ENCODE data around the gene C20orf204.

The C20orf204 gene

DNA sequence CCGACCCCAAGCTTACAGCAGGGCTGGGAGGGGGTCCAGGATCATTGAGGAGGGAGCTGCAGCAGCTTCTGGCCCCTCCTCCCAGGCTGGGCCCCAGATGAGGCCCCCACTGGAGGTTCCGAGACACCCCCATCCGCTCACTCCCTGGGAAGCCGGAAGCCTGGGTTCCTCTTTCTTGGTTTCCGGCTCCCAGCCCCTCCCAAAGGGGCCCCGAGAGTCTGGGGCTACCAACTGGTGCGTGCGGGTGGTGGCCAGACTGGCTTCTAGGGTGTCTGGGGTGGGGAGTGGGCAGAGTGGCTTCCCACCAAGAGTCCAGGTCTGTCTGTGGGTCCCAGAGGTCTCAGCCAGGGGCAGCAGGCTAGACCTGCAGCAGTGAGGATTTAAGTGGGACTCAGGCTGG, 41.1 kb downstream of the C20orf204 start:
- TF ChIP-seq RAD21 (IDR thresholded peaks at IDR 0.05; ENCODE audit: low read depth) (no peak), REST (IDR thresholded peaks at IDR 0.05; ENCODE audit: low read depth) (no peak), CREB1 (IDR thresholded peaks at IDR 0.05; ENCODE audit: low read depth) (no peak), YY1 (IDR thresholded peaks at IDR 0.05; ENCODE audit: low read depth) (no peak), EGR1 (IDR thresholded peaks at IDR 0.05) (no peak), TEAD4 (IDR thresholded peaks at IDR 0.05) (no peak)
- TF ChIP-seq, protein P1, sequence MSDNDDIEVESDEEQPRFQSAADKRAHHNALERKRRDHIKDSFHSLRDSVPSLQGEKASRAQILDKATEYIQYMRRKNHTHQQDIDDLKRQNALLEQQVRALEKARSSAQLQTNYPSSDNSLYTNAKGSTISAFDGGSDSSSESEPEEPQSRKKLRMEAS (IDR thresholded peaks at IDR 0.05), result no peak
- TF ChIP-seq, protein P2, sequence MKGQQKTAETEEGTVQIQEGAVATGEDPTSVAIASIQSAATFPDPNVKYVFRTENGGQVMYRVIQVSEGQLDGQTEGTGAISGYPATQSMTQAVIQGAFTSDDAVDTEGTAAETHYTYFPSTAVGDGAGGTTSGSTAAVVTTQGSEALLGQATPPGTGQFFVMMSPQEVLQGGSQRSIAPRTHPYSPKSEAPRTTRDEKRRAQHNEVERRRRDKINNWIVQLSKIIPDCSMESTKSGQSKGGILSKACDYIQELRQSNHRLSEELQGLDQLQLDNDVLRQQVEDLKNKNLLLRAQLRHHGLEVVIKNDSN (IDR thresholded peaks at IDR 0.05), result no peak

GRCh38 chr20:64077541-64077875, 41.5 kb downstream of the C20orf204 start:
- no peak for TF ChIP-seq TEAD4 (IDR thresholded peaks at IDR 0.05)
- TF ChIP-seq EP300 (IDR thresholded peaks at IDR 0.05; ENCODE audit: borderline replicate concordance), result no peak
- TF ChIP-seq NFIC (IDR thresholded peaks at IDR 0.05), result no peak
- no peak for TF ChIP-seq CREB1 (IDR thresholded peaks at IDR 0.05; ENCODE audit: low read depth)
- TF ChIP-seq FOXM1 (IDR thresholded peaks at IDR 0.05; ENCODE audit: borderline replicate concordance, low read depth), result no peak
- no peak for TF ChIP-seq ZBTB7A (IDR thresholded peaks at IDR 0.05; ENCODE audit: low read depth)
- no peak for TF ChIP-seq TCF12 (IDR thresholded peaks at IDR 0.05; ENCODE audit: low read depth)
- no peak for TF ChIP-seq CEBPB (IDR thresholded peaks at IDR 0.05)
- TF ChIP-seq, protein P1 (IDR thresholded peaks at IDR 0.05), result no peak
- TF ChIP-seq YY1 (IDR thresholded peaks at IDR 0.05; ENCODE audit: low read depth), result no peak
- TF ChIP-seq, protein P2 (IDR thresholded peaks at IDR 0.05), result no peak
- no peak for TF ChIP-seq REST (IDR thresholded peaks at IDR 0.05; ENCODE audit: low read depth)
- TF ChIP-seq RAD21 (IDR thresholded peaks at IDR 0.05; ENCODE audit: low read depth), result no peak
- no peak for TF ChIP-seq TAF1 (IDR thresholded peaks at IDR 0.05; ENCODE audit: low read depth)
- TF ChIP-seq EGR1 (IDR thresholded peaks at IDR 0.05), result no peak

DNA sequence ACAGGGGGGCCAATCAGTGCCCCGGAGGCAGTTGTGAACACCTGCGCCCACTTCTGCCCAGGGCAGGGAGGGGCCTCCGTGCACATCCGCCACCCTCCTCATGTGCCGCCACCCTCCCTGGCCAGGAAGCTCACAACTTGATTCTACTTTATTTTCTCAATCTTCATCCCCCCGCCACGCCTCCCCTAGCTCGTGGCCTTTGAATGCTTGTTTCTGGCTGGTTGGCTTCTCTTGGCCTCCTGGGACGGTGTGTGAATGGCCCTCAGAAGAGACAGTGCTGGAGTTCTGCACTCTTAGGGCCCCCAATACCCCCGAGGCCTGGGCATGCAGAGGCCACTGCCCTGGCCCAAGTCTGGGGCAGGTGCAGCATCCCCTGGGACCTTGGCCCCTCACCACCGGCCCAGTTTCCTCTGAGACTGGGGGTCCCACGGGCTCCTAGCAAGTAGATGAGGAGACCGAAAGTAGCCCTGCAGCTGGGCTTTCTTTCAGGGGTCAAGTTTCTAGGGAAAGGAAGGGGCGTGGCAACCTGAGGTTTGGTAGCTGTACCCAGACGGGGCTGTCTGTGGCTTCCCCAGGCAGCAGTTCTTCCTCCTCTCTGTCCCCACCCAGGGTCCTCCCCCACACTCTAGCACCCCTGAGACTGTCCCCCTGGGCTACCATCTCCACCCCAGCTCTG, 42.0 kb downstream of the C20orf204 start:
- no peak for TF ChIP-seq REST (IDR thresholded peaks at IDR 0.05; ENCODE audit: low read depth)
- TF ChIP-seq RAD21 (IDR thresholded peaks at IDR 0.05; ENCODE audit: low read depth), result no peak
- TF ChIP-seq EP300 (IDR thresholded peaks at IDR 0.05; ENCODE audit: borderline replicate concordance), result no peak
- TF ChIP-seq EGR1 (IDR thresholded peaks at IDR 0.05), result no peak
- TF ChIP-seq TAF1 (IDR thresholded peaks at IDR 0.05; ENCODE audit: low read depth), result no peak
- no peak for TF ChIP-seq YY1 (IDR thresholded peaks at IDR 0.05; ENCODE audit: low read depth)
- no peak for TF ChIP-seq CEBPB (IDR thresholded peaks at IDR 0.05)
- TF ChIP-seq NFIC (IDR thresholded peaks at IDR 0.05), result no peak
- TF ChIP-seq, protein P1 (IDR thresholded peaks at IDR 0.05), result no peak
- TF ChIP-seq TCF12 (IDR thresholded peaks at IDR 0.05; ENCODE audit: low read depth), result no peak
- TF ChIP-seq CREB1 (IDR thresholded peaks at IDR 0.05; ENCODE audit: low read depth), result no peak
- TF ChIP-seq ZBTB7A (IDR thresholded peaks at IDR 0.05; ENCODE audit: low read depth), result no peak
- no peak for TF ChIP-seq TEAD4 (IDR thresholded peaks at IDR 0.05)

DNA sequence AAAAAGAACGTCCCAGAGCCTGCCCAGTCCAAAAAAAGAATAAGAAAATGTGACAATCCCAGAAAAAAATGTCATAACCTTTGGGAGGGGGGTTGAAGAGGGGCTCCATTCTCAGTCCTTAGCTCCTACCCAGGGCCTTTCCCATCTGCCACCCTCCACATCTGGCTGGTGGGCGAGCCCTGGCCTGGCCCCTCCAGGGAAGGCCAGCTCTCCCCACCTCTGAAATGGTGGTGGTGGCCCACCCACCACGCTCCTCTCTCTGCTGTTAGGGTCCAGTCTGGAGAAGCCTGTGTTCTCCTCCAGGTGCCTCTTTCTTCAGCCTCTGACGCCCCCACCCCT, 42.9 kb downstream of the C20orf204 start:
- TF ChIP-seq TAF1 (IDR thresholded peaks at IDR 0.05; ENCODE audit: low read depth) (no peak), YY1 (IDR thresholded peaks at IDR 0.05; ENCODE audit: low read depth) (no peak), CEBPB (IDR thresholded peaks at IDR 0.05) (no peak), EGR1 (IDR thresholded peaks at IDR 0.05) (no peak), REST (IDR thresholded peaks at IDR 0.05; ENCODE audit: low read depth) (no peak), ZBTB7A (IDR thresholded peaks at IDR 0.05; ENCODE audit: low read depth) (no peak; the same call in 1 of the 2 replicates), NFIC (IDR thresholded peaks at IDR 0.05) (no peak)
